Hepatocyte (in vitro differentiated cells): ENCODE measurements around the gene INS.

Experiments used
- EZH2 ChIP-seq: fragments of 200-600 bp; sonication (generic); IDR thresholded peaks from 2 replicates; pipeline ENCODE4 v1.6.1; 2016; ENCODE audit warnings: antibody characterized with exemption, mild to moderate bottlenecking, borderline replicate concordance
- EZH2phosphoT487 ChIP-seq: fragments of 200-600 bp; sonication (generic); IDR thresholded peaks from one replicate; pipeline ENCODE4 v1.6.1; 2018; ENCODE audit warnings: antibody characterized with exemption, mild to moderate bottlenecking, low read depth, moderate library complexity; ENCODE audit not compliant: unreplicated experiment, severe bottlenecking
- TF ChIP-seq, protein P1 (sequence below): fragments of 200-600 bp; sonication (generic); IDR thresholded peaks from 2 replicates; pipeline ENCODE4 v1.5.1; 2016; ENCODE audit warnings: antibody characterized with exemption, mild to moderate bottlenecking; ENCODE audit not compliant: poor library complexity

DNA sequence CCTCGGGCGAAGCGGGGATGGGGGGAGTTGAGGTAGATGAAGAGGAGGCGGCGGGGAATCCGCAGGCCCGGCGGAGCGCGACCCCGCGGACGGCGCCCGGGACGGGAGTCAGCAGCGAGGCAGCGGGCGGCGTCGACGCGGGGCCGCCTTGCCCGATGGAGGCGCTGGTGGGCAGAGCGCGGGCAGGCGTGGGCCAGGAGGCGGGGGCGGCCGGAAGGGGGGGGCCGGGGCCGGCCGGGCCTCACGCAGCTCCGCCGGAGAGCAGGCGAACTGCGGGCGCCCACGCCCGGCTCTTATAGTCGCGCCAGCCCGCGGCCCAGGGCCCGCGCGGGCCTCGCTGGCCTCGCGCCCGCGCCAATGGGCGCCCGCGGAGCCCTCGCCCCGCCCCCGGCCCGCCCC, 21.9 kb downstream of the INS start, which contains the start of gene IGF2:
- TF ChIP-seq, protein P1, sequence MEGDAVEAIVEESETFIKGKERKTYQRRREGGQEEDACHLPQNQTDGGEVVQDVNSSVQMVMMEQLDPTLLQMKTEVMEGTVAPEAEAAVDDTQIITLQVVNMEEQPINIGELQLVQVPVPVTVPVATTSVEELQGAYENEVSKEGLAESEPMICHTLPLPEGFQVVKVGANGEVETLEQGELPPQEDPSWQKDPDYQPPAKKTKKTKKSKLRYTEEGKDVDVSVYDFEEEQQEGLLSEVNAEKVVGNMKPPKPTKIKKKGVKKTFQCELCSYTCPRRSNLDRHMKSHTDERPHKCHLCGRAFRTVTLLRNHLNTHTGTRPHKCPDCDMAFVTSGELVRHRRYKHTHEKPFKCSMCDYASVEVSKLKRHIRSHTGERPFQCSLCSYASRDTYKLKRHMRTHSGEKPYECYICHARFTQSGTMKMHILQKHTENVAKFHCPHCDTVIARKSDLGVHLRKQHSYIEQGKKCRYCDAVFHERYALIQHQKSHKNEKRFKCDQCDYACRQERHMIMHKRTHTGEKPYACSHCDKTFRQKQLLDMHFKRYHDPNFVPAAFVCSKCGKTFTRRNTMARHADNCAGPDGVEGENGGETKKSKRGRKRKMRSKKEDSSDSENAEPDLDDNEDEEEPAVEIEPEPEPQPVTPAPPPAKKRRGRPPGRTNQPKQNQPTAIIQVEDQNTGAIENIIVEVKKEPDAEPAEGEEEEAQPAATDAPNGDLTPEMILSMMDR: peak; percentile 11
- TF ChIP-seq EZH2phosphoT487 (no peak), EZH2 (no peak)
